GM10248 (cell line): ENCODE measurements around the gene EP400.
"Not testable (repeated sequence)": the region's sequence is repeated elsewhere in the genome, so short reads cannot be mapped to it uniquely, and the experiment has no call there.

Experiments used
- CTCF ChIA-PET: fragments of 300-600 bp; sonication (Branson Sonifier 250); formaldehyde crosslinking; extraction: SDS; loops from one replicate; lab custom pipeline; 2021; ENCODE audit warnings: antibody characterized with exemption; lab: Yijun Ruan, JAX
- POLR2A ChIA-PET: fragments of 350-650 bp; sonication (Branson Sonifier 250); formaldehyde crosslinking; extraction: SDS; loops from one replicate; lab custom pipeline; 2020; ENCODE audit warnings: antibody characterized with exemption; lab: Yijun Ruan, JAX
- DNase-seq: peaks from one replicate; pipeline ENCODE4 v3.0.0; 2012; ENCODE audit errors: extremely low spot score
- TF ChIP-seq, protein P1 (sequence below): IDR thresholded peaks from 2 replicates; pipeline ENCODE4 v1.5.1; 2012; ENCODE audit warnings: mild to moderate bottlenecking, low read depth; ENCODE audit errors: extremely low read depth, missing control alignments, control extremely low read depth

Gene EP400

DNA sequence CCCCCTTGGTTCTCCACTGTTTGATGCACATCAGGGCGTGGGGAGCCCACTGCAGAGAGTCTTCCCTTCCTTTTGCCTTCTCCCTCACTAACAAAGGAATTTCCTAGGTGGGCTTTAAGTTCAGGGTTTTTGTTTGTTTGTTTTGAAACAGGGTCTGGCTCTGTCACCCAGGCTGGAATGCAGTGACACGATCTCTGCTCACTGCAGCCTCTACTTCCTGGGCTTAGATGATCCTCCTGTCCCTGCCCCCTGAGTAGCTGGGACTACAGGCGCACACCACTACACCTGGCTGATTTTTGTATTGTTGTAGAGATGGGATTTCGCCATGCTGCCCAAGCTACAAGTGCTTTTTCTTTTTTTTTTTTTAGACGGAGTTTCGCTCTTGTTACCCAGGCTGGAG, 33.8 kb downstream of the EP400 start:
- no peak for DNase-seq
- TF ChIP-seq, protein P1, sequence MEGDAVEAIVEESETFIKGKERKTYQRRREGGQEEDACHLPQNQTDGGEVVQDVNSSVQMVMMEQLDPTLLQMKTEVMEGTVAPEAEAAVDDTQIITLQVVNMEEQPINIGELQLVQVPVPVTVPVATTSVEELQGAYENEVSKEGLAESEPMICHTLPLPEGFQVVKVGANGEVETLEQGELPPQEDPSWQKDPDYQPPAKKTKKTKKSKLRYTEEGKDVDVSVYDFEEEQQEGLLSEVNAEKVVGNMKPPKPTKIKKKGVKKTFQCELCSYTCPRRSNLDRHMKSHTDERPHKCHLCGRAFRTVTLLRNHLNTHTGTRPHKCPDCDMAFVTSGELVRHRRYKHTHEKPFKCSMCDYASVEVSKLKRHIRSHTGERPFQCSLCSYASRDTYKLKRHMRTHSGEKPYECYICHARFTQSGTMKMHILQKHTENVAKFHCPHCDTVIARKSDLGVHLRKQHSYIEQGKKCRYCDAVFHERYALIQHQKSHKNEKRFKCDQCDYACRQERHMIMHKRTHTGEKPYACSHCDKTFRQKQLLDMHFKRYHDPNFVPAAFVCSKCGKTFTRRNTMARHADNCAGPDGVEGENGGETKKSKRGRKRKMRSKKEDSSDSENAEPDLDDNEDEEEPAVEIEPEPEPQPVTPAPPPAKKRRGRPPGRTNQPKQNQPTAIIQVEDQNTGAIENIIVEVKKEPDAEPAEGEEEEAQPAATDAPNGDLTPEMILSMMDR = no peak
- POLR2A ChIA-PET = interaction anchor here (0.6 kb wide), 1 partner anchor 15 kb away, joined by 3 read pairs; no protein-coding TSS in a partner anchor
- CTCF ChIA-PET = no interaction called here

DNA sequence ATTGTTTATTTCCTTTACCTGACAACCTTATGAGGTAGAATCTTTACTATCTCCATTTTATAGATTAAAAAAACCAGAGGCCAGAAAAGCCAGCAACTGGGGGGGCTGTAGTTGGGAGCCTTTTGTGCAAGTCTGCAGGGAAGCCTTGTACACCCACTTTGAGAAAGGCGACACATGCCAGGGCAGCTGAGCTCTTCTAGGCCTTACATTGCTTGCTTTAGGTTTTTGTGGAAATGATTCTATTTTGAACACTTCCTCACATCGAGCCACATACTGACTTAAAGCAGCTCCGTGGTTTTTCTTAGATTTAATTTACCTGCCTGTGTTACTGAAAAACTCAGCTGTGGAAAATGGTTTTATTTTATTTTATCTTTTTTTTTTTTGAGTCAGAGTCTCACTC, 34.6 kb downstream of the EP400 start:
- CTCF ChIA-PET = no interaction called here
- no peak for DNase-seq
- TF ChIP-seq, protein P1 = no peak
- POLR2A ChIA-PET = no interaction called here

DNA sequence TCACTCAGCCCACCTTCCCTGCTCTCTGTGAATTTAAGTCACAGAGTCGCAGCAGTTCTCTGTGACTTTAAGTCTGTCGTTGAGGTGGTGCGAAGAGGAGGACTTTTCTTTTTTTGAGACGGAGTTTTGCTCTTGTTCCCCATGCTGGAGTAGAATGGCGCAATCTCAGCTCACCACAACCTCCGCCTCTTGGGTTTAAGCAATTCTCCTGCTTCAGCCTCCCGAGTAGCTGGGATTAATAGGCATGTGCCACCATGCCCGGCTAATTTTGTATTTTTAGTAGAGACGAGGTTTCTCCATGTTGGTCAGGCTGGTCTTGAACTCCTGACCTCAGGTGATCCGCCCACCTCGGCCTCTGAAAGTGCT, 35.8 kb downstream of the EP400 start:
- CTCF ChIA-PET = interaction anchor here (0.9 kb wide), 1 partner anchor 881 kb away, joined by 3 read pairs; no protein-coding TSS in a partner anchor
- POLR2A ChIA-PET, DNase-seq: not testable (repeated sequence)

DNA sequence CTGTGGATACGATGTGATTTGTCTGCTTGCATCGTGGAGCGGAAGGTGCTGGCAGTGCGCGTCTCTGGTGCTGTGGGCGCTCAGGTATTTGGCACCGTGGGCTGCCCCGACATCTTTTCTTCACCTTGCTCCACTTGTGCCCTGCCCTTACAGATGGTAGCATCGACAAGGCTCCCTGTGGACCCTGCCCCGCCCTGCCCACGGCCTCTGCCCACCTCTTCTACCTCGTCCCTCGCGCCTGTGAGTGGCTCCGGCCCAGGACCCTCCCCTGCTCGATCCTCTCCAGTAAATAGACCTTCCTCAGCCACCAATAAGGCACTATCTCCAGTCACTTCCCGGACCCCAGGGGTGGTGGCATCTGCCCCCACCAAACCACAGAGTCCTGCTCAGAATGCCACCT, 36.6 kb downstream of the EP400 start:
- TF ChIP-seq, protein P1 = no peak
- ChIA-PET POLR2A (no interaction called here), CTCF (interaction anchor here (0.9 kb wide), 1 partner anchor 881 kb away, joined by 3 read pairs; no protein-coding TSS in a partner anchor)
- DNase-seq = no peak

DNA sequence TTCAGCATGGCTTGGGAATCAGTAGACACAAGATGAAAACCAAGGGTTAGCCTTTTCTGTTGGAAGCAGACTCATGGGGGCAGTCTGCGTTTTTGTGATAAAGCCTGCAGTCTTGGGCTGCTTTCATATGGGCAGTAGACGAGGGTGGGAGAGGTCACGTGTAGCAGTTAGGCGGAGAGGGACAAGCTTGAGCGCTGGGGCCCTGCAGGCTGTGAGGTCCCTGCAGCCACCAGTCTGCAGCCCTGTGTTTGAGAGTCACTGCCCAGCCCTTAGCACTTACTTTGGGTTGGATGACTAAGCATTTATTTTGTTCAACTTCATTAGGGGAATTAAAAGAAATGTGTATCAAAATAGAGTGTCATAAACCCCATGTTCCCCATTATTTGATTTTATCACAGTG, 37.2 kb downstream of the EP400 start:
- TF ChIP-seq, protein P1 = no peak
- DNase-seq = no peak
- CTCF ChIA-PET = interaction anchor here (1.1 kb wide), 1 partner anchor 34 kb away, joined by 3 read pairs; no protein-coding TSS in a partner anchor
- POLR2A ChIA-PET = no interaction called here

DNA sequence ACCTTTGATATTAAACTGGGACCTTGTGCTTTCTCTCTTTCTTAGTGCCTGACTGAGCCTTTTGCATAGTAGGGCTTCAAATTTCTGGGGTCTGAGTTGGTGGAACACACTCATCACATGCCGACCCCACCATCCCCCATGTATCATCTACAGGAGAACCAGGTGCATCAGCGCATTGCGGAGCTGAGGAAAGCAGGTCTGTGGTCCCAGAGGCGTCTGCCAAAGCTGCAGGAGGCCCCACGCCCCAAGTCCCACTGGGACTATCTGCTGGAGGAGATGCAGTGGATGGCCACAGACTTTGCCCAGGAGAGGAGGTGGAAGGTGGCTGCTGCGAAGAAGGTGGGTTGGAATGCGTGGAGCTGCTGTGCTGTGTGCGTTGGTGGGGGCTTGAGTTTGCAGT, 37.8 kb downstream of the EP400 start:
- TF ChIP-seq, protein P1 = no peak
- ChIA-PET CTCF (interaction anchor here (1.1 to 1.4 kb wide), 2 partner anchors 15 to 33 kb away, joined by 3 read pairs; no protein-coding TSS in a partner anchor), POLR2A (no interaction called here)
- DNase-seq = no peak

DNA sequence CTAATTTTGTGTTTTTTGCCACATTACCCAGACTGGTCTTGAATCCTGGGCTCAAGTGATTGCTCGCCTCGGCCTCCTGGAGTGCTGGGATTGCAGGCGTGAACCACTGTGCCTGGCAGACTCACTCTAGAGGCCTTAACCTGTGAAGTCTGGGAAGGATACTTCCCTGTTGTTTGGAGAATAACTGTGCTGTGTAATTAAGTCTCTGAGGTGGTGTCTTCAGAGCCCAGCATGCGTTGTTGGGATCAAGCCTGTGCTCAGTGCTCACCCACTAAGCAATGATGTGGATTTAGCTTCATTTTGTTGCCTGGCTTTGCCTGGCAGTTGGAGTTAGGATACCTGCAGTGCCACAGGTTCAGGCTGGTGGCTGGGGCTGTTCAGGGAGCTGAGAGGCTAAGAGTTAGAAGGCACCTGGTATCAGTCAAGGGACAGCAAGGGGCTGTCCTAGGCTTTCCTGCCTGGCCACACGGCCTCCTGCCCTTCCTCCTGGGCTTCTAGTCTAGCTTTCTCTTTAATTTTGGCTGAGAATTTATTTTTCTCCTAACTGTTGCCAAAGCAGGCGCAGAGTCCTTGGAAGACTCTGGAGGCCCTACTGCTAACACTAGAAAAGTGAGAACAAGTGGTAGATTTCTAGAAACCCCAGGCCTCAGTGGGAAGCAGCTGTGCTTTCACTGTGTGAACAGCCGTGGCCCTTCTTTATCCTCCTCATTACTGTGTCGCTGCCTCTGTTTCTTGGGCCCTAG, 38.5 kb downstream of the EP400 start:
- ChIA-PET POLR2A (no interaction called here), CTCF (interaction anchor here (0.7 to 1.4 kb wide), 2 partner anchors 14 to 17 kb away, joined by 3 read pairs; no protein-coding TSS in a partner anchor)
- TF ChIP-seq, protein P1 = no peak
- DNase-seq = no peak
